Upper lobe of left lung (tissue), 6 donors: Measurements from ENCODE around the gene BABAM2. TPM values are rescaled to one million over a fixed set of nuclear protein-coding genes. Genes with fewer than 3 reads are reported as not detected.
"Not testable (repeated sequence)": the region's sequence is repeated elsewhere in the genome, so short reads cannot be mapped to it uniquely, and the experiment has no call there.

Experiments
- ATAC-seq, 2 donors: fragments of 200-7000 bp; cut with Tn5 transposase; one replicate each; pipeline ENCODE4 v1.9.1; 2022; ENCODE audit warnings: mild to moderate bottlenecking in 2 of 2, moderate library complexity in 2 of 2; ENCODE audit not compliant: low FRiP score in 2 of 2
- DNase-seq, 2 donors: peaks; one replicate each; pipeline ENCODE4 v3.0.0-alpha.2; 2019 to 2020
- H3K27ac ChIP-seq, 4 donors: fragments of 200-600 bp; sonication (generic); one replicate each; pipeline ENCODE4 v1.5.1; 2016 to 2019
- H3K27me3 ChIP-seq, 4 donors: fragments of 200-600 bp; sonication (generic); one replicate each; pipeline ENCODE4 v1.5.1; 2017 to 2019
- H3K36me3 ChIP-seq, 4 donors: fragments of 200-600 bp; sonication (generic); one replicate each; pipeline ENCODE4 v1.5.1; 2016 to 2019
- H3K4me1 ChIP-seq, 4 donors: fragments of 200-600 bp; sonication (generic); one replicate each; pipeline ENCODE4 v1.5.1; 2018 to 2019
- H3K4me3 ChIP-seq, 4 donors: fragments of 200-600 bp; sonication (generic); one replicate each; pipeline ENCODE4 v1.5.1; 2017 to 2019; ENCODE audit warnings: mild to moderate bottlenecking in 2 of 4, moderate library complexity in 1 of 4
- H3K9me3 ChIP-seq, 4 donors: fragments of 200-600 bp; sonication (generic); one replicate each; pipeline ENCODE4 v1.5.1; 2018 to 2019
- CTCF ChIP-seq, 6 experiments: fragments of 450-650 bp in 4 of 6; fragments of 200-600 bp in 2 of 6; sonication (generic) in 2 of 6; IDR thresholded peaks; one replicate each; pipeline ENCODE4 v1.5.1; 2016 to 2019; ENCODE audit warnings: antibody characterized with exemption in 6 of 6
- EP300 ChIP-seq, 4 donors: sonication (generic); formaldehyde crosslinking; IDR thresholded peaks; one replicate each; pipeline ENCODE4 v1.5.1; 2017; ENCODE audit warnings: antibody characterized with exemption in 4 of 4, control low read depth in 2 of 4
- POLR2A ChIP-seq, 4 donors: fragments of 450-650 bp; IDR thresholded peaks; one replicate each; pipeline ENCODE4 v1.5.1; 2016 to 2017; ENCODE audit warnings: antibody characterized with exemption in 4 of 4, mild to moderate bottlenecking in 2 of 4
- POLR2AphosphoS5 ChIP-seq, 2 donors: sonication (generic); formaldehyde crosslinking; IDR thresholded peaks; one replicate each; pipeline ENCODE4 v1.5.1; 2017; ENCODE audit warnings: antibody characterized with exemption in 2 of 2
- WGBS, 2 donors: methylation state at CpG; one replicate each; pipeline ENCODE4 v1.1.5; 2017 to 2018; 5-methylcytosine and 5-hydroxymethylcytosine counted together
- total RNA-seq, 6 donors: library from RNA; depleted of rRNA in 4 of 6; stranded (reverse); fragments of >200 nt in 4 of 6; gene quantifications; one replicate each; pipeline versions ENCODE4 v1.1.0 to v1.2.1, GENCODE V29; 2016 to 2021
- donor health status: DM: no; HTN: no; CAD: no; lungs with moderate emphysema.
- donor health status: DM: no; HTN: yes; CAD: no; lungs with severe emphysema.

BABAM2 gene
- total RNA-seq, 6 donors from 2014 or later = 23.0 to 44.0 (median 38.2) TPM

- no peak for ATAC-seq
- no peak for DNase-seq
- 93 to 94% methylated on average over 9 of the region's 9 CpGs for WGBS, 2 donors
- Histone ChIP-seq H3K27ac (no peak overlapping the region), H3K27me3 (no peaks in the 10 kb centered on the region), H3K9me3 (no peaks in the 10 kb centered on the region), H3K4me1 (no peaks in the 10 kb centered on the region), H3K4me3 (no peak overlapping the region), H3K36me3 (peaks cover 0 to 10% (median 0%) of the 10 kb centered on the region in 4 donors)
- TF ChIP-seq POLR2AphosphoS5 (IDR thresholded peaks at IDR 0.05) (no peak), CTCF (IDR thresholded peaks at IDR 0.05) (no peak), EP300 (IDR thresholded peaks at IDR 0.05) (no peak), POLR2A (IDR thresholded peaks at IDR 0.05) (no peak)
Measured at GRCh38 chr2:28021898-28022297, 131.4 kb downstream of the BABAM2 start.

- ATAC-seq (no peak), DNase-seq (no peak)
- 88 to 94% methylated on average over 4 of the region's 4 CpGs for WGBS, 2 donors
- Histone ChIP-seq H3K36me3 (peaks cover 0 to 10% (median 0%) of the 10 kb centered on the region in 4 donors), H3K9me3 (no peaks in the 10 kb centered on the region), H3K4me3 (no peak overlapping the region), H3K4me1 (peaks cover 0 to 3% (median 0%) of the 10 kb centered on the region in 4 donors), H3K27ac (no peak overlapping the region), H3K27me3 (no peaks in the 10 kb centered on the region)
- TF ChIP-seq CTCF (IDR thresholded peaks at IDR 0.05) = no peak
- TF ChIP-seq POLR2A (IDR thresholded peaks at IDR 0.05) = no peak
- TF ChIP-seq EP300 (IDR thresholded peaks at IDR 0.05) = no peak
- no peak for TF ChIP-seq POLR2AphosphoS5 (IDR thresholded peaks at IDR 0.05)
Measured at GRCh38 chr2:28025123-28025522, 134.6 kb downstream of the BABAM2 start.

GRCh38 chr2:28026230-28026629 is 135.7 kb downstream of the BABAM2 start:
- not testable (repeated sequence) for ATAC-seq, H3K9me3 ChIP-seq, DNase-seq, H3K27ac ChIP-seq, H3K27me3 ChIP-seq, H3K4me1 ChIP-seq, H3K4me3 ChIP-seq
- H3K36me3 ChIP-seq = peaks cover 0 to 10% (median 0%) of the 10 kb centered on the region in 4 donors
- WGBS, 2 donors = 97 to 98% methylated on average over 2 of the region's 2 CpGs

- DNase-seq (no peak), ATAC-seq (no peak)
- WGBS, 2 donors = 95 to 97% methylated on average over 7 of the region's 7 CpGs
- peaks cover 0 to 10% (median 0%) of the 10 kb centered on the region in 4 donors for H3K36me3 ChIP-seq
- peaks cover 0 to 8% (median 4%) of the 10 kb centered on the region in 4 donors for H3K4me1 ChIP-seq
- H3K27me3 ChIP-seq = no peaks in the 10 kb centered on the region
- no peak overlapping the region for H3K4me3 ChIP-seq
- H3K27ac ChIP-seq = no peak overlapping the region
- TF ChIP-seq POLR2A (IDR thresholded peaks at IDR 0.05) (no peak), EP300 (IDR thresholded peaks at IDR 0.05) (no peak), POLR2AphosphoS5 (IDR thresholded peaks at IDR 0.05) (no peak), CTCF (IDR thresholded peaks at IDR 0.05) (no peak)
- H3K9me3 ChIP-seq = no peaks in the 10 kb centered on the region
Measured at GRCh38 chr2:28028025-28028424, 137.5 kb downstream of the BABAM2 start.

GRCh38 chr2:28030600-28030999 is 140.1 kb downstream of the BABAM2 start:
- H3K27me3 ChIP-seq = no peaks in the 10 kb centered on the region

More at GRCh38 chr2:28030600-28030999, 140.1 kb downstream of the BABAM2 start:
- TF ChIP-seq POLR2A (IDR thresholded peaks at IDR 0.05) = no peak
- no peak for TF ChIP-seq CTCF (IDR thresholded peaks at IDR 0.05)
- TF ChIP-seq EP300 (IDR thresholded peaks at IDR 0.05) = no peak
- no peak for TF ChIP-seq POLR2AphosphoS5 (IDR thresholded peaks at IDR 0.05)
- H3K27ac ChIP-seq = no peak overlapping the region
- H3K4me3 ChIP-seq = no peak overlapping the region
- DNase-seq (no peak), ATAC-seq (no peak)
- H3K36me3 ChIP-seq = peaks cover 0 to 7% (median 0%) of the 10 kb centered on the region in 4 donors
- H3K9me3 ChIP-seq = no peaks in the 10 kb centered on the region
- WGBS, 2 donors = 58 to 79% methylated on average over 2 of the region's 2 CpGs
- H3K4me1 ChIP-seq = peaks cover 0 to 8% (median 5%) of the 10 kb centered on the region in 4 donors
